Stimulated activated CD8-positive, alpha-beta memory T cell treated with anti-CD3 and anti-CD28 coated beads, Interleukin-4, amount 100 ng/mL, for 4 hours (primary cell): ENCODE measurements around the gene PERCC1.

Source experiments
- DNase-seq, 2 donors: peaks; one replicate each; pipeline ENCODE4 v3.0.0-alpha.2; 2020; ENCODE audit warnings: low read depth in 2 of 2, low spot score in 1 of 2

PERCC1 gene

DNA sequence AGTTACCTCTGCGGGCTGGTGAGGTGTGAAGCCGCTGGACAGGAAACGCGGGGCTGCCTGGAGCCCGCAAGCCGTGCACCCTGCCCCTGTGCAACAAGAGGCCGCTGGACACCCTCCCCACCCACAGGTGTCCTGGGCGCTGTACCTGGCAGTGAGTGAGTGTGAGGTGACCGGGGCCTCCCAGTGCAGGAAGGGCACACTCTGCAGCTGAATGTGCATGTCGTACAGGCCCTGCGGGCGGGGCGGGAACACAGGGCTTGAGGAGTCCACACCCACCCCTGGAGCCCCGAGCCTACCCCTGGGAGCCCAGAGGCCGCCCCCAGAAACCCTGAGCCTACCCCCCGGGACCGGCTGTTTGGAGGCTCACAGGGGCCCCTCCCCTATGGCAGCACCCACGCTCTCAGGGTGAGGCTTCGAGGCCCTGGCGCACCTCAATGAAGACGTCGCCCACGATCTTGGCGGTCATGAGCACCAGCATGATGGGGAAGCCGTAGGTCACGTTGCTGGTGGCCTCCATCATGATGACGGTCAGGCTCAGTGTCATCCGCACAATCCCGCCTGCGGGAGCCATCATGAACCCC lies 17.7 kb downstream of the PERCC1 start:
- DNase-seq = no peak

DNA sequence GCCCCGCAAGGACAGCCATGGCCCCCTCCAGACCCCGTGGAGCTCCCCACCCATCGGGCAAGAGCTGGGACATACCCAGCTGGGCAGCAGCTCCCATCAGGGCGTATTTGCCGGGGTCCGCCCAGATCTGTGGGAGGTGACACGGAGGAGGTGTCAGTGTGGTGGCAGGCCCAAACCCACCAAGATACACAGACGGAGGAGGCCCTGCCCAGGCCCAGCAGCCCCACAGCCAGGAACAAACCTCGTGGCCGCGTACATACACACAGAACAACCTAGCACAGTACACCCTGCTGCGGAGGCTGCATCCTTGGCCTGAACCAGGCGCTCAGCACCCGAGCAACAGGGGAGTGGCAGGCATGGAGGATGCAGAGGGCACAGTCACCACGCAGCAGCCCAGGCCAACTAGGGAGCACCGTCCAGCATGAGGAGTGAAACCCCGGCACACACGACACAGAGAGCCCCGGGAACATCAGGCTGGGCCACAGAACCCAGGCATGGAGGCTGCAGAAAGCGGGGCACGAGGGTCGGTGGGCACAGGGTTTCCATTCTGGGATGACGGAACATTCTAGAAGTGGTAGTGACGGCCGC lies 18.4 kb downstream of the PERCC1 start:
- DNase-seq = no peak

DNA sequence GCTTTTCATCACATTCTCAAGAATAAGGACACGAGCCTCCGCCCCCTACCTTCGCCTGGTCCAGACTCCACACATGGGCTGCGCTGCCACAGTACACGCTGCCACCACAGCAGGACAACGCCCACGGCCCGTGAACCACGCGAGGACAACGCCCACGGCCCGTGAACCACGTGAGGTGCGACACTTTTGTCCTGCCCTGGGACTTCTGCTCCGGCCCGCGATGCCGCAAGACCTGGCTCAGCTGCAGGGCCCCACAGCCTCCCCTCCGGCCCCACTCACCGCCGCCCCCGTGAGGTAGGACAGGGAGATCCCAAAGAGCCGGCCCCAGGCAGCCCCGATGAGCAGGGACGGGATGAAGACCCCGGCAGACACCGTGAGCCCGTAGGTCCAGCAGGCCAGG lies 19.3 kb downstream of the PERCC1 start:
- no peak for DNase-seq

DNA sequence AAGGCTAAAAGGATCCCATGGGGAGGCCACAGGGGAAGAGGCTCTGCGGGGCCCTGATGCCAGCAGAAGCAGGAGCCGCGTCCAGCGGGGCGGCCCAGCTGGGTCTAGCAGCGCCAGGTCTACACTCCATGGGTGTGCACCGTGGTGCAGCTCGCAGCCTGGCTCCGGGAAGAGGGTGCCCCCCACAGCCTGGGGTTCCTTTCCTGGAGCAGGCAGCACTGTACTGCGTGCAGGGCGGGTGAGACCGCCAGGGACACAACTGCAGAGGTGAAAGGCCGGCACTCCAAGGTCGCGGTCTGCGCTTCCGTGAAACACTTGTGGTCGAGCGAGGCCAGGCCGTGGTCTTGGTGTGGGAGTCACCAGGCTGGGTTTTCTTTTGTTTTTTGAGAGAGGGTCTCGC lies 20.0 kb downstream of the PERCC1 start:
- no peak for DNase-seq

DNA sequence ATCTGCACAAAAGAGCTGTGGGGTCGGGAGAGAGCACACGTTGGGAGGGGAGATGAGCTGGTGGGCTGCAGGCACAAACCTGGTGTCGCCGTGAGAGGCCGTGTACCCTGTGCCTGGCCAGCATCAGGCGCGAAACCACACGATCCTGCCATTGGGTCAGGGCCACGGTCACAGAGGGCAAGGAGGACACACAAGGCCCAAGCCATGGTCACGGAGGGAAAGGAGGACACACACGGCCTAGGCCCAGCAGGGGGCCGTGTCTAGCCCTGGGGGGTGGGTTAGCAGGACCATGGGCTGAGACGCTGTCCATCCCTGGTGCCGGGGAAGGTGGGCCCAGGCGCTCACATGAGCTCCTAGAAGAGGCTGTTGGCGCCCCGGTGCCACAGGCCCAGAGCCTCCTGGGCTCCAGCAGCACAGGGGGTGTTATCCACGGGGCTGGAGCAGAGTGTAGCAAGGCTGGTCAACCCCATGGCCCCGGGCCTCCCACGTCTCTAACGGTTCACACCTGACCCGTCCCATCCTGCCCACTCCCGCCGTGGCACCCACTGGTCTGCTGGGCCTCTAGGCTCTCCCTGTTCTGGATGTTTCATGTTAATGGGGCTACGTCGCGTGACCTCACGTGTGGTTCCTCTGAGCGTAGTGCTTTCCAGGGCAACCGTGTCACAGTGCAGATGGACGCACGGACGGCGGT lies 21.0 kb downstream of the PERCC1 start:
- DNase-seq = no peak

DNA sequence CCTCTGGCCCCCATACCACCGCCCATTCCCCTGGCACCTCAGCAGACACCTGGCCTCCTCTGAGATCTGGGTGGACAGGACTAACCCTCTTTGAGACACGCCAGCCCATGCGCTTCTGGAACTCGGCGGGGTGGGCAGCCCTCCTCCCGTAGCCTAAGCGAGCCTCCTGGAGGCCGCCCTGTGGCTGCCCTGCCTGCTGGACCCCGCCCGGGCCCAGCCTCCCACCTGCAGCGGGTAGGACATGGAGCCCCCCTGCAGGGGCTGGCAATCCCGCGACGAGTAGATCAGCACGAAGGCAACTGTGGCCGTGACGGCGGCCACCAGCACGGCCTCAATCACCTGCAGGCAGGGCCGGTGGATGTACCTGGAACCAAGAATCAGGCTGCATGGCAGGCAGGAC lies 21.7 kb downstream of the PERCC1 start:
- DNase-seq = no peak

DNA sequence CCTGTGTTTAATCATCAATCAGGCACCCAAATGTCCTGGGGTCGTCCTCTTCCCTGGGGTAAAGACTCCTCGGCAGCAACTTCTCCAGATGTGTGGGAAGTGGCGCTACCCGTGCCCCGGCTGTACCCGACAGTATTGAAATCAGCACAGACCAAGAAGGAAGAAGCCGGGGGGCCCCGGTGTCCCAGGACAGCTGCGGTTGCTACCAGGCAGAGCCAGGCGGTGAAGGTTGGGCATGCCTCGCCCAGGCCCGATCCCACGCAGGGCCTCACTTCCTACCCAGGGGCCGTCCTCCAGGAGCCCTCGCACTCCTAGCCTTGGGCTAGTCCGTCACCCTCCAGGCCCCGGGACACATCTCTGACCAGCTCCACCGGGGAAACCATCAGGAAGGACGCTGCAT lies 22.4 kb downstream of the PERCC1 start:
- no peak for DNase-seq

DNA sequence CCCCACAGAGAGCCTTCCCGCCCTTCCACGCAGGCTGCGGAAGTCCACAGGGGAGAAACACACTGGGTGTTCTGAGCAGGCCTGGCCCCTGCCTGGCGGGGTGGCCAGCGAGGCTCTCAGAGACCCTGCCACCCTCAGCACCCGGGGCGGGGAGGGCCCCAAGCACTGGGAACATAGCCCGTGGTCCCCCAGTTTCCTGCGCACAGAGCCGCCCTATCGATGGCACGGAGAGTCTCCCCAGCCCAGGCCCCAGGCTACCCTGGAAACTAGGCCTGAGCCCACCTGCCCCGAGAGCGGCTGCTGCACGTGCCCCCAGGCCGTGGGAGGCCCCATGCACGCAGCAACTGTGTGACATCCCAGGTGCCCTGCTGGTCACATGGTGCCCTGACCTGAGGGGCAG lies 23.7 kb downstream of the PERCC1 start:
- DNase-seq = no peak

DNA sequence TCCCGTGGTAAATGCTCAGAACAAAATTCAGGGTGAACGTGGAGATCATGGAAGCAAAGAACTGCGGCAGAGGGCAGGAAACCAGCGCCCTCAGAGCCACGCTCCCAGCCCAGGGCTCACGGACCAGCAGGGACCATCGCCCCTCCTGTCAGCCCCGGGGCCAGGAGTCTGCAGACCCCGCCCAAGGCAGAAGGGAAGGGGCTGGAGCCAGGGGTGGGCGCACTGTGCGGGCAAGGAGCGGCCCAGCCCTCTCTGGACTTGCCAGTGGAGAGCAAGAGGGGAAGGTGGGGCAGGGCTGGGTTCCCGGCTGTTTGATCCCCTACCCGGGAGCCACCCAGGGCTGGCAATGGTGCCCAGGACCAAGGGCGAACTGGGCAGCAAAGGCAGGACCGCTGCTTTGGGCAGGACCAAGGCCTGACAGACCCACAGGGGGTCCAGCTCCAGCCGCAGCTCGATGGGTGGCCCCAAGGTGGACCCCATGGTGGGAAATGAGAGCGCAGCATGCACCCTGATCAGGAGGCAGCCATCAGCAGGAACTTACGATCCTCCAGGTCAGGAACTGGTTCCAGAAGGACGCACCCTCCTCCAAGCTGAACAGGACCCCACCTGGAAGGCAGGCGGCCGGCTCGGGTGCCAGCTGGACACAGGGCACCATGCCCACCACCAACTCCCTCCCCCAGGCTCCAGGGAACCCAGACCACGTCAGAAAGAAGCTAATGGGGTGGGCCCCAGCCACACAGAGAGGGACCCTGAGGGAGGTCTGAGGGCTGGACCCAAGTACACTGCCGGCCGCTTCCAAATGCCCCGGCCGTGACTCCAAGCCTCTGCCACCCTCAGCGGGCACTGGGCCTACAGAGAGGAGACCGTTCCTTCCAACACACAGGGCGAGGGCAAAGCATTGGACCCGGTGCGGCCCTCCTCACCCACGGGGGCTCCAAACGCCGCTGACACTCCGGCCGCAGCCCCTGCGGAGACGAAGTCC lies 24.6 kb downstream of the PERCC1 start:
- no peak for DNase-seq

DNA sequence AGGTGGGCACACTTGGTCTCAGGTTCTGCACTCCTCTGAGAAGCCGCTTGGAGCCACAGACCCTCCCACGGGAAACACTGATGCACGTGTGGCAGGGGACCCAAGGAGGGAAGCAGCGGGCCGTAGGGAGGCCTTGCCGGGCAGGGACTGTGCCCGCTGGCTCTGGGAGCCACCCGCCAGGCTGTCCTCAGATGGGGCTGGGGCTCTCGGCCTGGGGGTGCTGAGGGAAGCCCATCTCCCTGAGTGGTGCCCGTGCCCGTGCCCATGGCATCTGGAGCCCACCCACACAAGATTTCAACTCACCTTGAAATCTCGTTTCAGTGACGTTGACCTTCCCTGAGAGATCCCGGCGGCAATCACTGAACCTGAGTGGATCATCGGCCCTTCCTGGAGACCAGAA lies 26.1 kb downstream of the PERCC1 start:
- DNase-seq = no peak

DNA sequence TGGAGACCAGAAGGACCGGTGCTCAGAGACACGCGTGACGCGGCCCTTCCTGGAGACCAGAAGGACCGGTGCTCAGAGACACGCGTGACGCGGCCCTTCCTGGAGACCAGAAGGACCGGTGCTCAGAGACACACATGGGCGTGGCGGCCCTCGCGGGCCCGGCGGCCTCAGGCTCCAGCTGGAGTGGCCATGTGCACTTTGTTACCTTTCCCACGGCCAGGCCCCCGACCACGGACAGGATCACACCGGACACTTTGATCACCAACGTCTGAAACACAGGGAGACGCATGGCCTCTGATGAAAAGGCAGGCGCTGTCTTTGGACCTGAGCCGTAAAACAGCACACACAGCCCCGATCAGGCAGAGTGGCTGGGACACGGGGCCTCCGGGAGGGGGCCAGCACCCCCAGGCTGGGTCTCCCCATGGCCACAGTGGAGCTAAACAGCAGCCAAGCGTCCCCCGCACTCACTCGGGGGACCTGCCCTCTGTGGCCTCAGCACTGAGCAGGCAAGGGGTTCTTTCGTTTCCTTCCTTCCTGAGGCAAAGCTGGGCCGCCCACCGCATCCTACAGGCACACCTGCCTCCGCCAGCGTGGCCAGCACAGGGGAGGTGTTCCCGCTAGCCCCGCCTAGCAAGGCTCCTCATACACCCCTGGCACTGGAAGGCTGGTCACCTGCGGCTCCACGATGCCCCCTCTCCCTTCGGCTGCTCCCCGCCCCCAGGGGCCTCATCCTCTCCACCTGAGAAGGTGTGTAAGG lies 26.8 kb downstream of the PERCC1 start:
- no peak for DNase-seq

DNA sequence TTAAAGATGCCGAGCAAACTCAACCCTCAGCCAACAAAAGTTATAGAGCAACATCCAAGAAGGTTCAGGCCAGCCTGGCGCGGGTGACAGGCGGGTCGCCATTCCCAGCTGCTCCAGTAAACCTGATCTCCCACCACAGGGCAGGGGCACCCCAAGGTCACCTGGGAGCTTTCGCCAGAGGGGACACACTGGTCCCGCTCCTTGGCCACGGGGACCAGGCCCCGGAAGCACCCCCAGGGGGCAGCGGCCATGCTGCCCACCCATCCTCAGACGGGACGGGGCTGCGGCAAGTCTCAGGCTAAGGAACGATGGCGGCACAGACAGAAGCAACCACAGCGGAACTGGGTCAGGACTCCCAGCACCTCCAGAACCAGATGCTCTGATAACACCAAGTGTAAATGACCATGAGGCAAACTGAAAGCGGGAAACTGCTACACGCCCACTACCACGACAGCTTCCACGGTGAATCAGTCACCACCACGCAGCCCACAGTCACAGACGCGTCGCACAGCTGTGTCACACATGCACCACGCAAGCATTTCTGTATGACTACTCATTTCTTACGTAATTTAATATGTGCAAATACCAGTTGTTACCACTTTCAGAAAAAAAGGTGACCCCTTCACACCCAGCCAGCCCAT lies 27.6 kb downstream of the PERCC1 start:
- no peak for DNase-seq

DNA sequence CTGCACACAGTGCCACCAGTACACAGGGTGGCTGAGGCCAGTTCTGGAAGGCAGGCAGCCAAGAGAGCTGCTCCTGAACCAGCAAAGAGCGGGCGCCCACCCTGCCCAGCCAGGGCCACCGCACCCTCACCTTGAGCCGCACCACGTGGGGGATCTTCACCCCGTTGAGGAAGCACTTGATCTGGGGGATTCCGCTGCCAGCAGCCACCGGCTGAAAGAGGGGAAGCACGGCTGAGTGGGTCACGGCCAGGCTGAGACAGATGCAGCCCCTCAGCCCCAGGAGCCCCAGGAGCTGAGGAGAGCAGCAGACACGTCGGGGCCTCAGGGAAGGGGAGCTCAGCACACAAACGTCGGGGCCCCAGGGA lies 28.1 kb downstream of the PERCC1 start:
- DNase-seq = no peak

DNA sequence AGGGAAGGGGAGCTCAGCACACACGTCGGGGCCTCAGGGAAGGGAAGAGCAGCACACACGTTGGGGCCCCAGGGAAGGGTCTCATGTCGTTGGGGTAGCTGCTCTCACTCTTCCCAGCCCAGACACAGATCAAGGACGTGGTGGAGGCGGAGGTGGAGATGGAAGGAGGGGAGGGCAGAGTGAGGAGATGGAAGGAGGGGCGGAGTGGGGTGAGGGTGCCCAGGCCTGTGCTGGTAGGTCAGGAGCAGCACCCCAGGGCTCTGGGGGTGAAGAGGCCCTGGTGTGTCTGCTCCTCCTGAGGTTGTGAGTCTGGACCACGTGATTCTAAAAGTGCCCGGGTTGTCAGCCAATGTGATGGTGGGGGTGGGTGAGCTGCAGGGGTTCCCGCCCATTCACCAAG lies 29.1 kb downstream of the PERCC1 start:
- DNase-seq = no peak

DNA sequence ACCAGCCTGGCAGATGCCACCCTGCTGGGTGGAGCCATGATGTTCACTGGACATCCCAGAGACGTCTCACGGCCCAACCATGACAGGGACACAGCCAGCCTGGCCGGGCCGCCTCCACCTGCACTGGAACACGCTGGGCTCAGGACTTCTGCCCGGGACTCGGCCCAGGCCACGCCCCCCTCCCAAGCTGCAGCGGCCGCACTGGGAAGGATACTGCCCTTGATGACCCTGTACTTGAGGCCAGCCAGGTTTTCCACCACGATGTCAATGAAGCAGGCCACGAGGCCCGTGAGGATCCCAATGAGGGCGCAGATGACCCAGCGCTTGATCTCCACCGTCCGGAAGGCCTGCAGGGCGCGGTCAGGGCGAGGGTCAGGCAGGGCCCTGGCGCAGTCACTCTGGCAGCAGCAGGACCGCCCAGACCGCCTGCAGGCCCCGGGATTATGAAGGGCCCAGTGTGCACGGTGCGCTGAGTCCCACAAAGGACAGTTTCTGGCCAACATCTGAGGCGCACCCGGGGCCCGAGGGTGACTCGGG lies 29.8 kb downstream of the PERCC1 start:
- DNase-seq = no peak

DNA sequence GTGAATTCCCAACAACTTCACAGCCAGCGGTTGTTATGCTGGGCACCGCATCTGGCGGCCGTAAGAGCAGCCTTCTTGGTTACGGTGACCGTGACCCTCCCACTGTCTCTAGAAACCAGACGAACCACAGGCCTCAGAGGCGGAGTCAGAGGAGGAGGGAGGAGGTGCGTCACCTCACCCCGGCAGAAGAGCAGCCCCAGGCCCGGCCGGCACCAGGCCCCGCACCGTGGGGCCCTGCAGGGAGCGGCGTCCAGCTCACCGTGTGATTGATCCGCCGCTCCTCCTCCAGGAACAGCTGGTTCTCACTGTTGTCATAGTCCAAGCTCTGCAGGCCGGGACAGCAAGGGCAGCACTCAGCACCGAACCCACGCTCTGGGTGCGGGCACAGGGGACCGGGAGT lies 30.3 kb downstream of the PERCC1 start:
- DNase-seq = no peak

DNA sequence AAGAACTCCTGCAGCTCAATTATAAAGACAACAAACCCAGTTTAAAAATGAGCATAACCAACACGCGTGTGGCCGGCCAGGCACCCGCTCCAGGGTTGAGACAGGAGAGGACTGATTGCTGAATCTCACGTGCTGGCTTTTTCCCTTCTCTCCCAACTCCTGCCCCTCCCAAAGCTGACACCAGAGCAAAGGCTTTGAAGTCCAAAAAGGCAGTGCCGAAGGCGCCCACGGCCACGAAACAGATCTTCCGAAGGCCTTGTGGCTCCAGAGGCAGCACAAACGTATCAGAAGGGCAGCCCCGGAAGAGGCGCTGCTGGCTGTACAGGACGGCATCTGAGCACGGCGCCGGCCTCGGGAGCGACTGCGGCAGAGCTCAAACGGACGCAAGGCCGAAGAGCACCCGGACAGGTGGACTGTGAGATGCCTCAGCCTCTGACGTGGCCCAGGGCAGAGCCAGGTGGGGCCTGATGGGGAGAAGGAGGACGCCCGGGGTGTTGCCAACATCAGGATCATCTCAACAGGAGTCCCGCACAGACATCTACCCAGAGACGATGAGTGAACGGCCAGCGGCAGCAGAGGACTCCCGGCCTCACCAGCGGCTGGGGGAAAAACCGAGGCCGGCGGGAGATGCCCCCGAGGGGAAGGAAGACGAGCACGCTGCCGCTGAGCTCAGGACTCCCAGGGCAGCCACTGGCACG lies 33.5 kb downstream of the PERCC1 start:
- DNase-seq = no peak

DNA sequence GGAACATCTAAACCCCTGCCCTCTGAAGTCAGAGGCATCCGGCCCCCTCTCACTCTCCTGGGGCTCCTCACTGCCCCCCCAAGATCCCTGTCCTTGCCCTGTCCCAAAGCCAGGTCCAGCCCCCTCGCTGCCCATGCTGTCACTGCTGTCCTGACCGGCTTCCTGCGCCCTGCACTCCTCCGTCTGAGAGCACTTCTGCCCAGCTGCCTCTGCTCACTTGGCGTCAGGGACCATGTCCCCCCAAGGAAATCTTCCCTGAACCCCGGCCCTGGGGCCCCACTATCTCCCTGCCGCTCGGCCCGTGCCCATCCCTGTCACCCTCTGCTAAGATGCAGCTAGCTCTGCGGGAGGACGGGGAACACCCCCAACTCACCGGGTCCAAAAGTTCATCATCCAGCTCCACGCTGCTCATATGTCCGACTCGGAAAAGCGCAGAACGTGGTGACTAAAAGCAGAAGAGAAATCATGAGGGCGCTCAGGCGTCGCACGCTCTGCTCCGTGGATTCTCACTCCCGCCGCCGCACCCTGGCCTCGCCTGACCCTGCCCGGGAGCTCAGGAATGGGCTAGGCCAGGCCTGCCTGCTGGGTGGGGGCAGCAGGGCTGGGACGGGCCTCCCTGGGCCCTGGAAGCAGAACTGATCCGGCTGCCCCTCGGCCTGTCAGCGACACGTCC lies 34.2 kb downstream of the PERCC1 start:
- no peak for DNase-seq

DNA sequence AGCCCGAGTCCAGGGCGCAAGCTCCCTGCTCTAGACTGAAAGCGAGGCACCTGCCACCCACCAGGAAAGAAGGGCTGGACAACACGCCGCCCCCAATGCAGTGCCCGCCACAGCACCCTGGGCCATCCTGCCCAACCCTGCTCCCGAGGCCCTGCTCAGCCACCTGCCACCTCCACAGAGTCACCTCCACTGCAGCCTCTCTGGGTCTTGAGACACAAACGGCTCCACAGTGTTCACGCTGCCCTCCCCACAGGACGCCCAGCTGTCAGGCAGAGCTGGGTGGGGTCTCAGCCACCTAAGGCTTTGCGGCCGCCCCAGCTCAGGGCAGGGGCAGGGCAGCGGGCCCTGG lies 34.7 kb downstream of the PERCC1 start:
- no peak for DNase-seq
